Stimulated activated CD4-positive, alpha-beta T cell treated with anti-CD3 and anti-CD28 coated beads, Interleukin-1b, Interleukin-23, amount 100 ng/mL, for 1 hour (primary cell): ENCODE data around the gene TOX2.
"Not testable (repeated sequence)": the region's sequence is repeated elsewhere in the genome, so short reads cannot be mapped to it uniquely, and the experiment has no call there.

Source experiments
- DNase-seq, 2 donors: peaks; one replicate each; pipeline ENCODE4 v3.0.0-alpha.2; 2020; ENCODE audit warnings: low read depth in 2 of 2

TOX2 gene

DNA sequence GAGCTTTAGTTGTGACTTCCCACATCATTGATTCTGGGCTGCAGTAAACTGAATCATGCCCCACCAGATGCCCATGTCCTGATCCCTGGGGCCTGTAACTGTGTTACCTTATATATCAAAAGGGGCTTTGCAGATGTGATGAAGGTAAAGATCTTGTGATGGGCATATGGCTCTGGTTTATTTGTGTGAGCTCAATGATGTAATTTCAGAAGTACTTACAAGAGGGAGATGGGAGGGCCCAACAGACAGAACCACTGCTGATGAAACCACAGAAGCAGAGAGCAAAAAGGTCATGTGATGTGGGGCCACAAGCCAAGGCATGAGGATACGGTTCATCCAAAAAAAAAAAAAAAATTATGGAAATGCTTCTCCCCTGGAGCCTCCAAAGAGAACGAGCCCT, 118.7 kb downstream of the TOX2 start:
- DNase-seq: no peak

DNA sequence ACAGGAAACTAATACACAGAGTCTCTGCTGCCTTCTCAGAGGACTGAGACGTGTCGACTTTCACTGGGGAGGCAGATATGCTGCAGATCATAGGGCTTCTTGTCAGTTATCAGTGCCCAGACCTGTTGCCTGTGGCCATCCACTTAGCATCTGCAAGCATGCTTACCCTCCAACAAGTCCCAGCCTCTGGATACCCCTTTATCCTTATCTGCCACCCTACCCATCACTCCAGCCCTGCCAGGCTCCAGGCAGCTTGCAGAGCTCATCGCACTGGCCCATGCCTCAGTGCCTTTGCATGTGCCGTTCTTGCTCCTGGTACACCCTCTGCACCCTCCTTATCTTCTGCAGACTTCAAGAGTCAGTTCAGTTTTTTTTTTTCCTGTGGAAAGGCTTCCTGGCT, 119.2 kb downstream of the TOX2 start:
- DNase-seq: no peak

DNA sequence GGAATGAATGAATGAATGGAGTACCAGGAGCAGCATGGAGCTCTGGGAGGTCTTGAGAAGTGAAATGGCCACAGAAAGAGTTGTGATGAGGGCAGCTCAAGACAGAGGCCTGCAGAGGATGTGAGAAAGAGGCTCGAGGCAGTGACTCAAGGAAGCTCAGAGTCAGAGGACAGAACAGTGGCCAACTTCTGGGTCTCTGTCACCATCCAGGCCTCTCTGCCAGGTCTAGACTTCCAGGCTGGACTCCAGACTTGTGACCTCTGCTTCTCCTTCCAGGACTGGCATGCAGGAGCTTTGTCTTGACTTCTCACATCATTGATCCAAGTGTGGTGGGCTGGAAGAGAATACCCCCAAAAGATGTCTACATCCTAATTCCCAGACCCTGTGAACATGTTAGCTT, 119.8 kb downstream of the TOX2 start:
- no peak for DNase-seq

DNA sequence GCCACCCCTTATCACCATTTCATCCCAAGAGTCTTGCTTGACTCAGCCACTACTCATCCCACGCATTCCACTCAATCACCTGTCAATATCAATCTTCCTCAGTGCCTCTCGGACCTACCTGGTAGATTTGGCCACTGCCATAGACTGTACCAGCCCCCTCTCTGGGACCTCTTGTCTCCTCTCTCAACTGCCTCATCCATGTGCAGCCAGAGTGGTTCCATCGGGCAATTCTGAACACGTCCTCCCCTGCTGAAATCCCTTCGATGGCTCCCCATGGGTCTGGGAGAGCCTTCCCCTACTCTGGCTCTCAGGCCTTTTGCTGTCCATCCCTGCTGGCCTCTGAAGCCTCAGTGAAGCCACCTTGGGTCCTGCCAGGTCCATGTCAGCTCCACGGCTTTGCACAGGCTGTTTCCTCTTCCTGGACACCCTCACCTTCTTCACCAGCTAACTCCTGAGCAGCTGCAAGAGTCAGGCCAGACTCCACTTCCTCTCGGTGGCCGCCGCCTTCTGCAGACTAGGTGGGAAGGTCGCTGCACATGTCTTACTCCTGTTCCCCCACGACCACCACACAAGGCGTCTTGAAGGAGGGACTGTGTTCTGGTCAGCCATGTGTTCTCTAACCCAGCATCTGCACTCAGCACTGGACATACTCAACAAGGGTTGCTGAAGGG, 120.4 kb downstream of the TOX2 start:
- no peak for DNase-seq

DNA sequence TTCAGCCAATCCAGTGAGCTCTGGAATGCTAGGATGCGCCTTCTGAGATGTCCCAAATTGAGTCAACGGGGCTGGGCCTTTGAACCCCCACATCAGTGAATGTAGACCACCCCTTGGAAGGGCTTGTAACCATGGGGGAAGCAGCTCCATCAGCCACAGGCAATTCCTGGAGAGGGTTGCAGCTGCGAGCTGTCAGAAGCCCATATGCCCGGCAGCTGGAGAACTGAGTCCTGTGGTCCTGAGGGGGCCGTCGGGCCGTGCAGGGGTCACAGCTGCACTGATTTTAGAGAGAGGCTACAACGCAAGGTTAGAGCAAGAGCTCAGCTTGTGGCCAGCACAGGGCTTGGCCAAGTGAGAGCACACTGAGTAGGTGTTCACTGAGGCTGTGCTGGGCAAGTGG, 121.3 kb downstream of the TOX2 start:
- DNase-seq: no peak

DNA sequence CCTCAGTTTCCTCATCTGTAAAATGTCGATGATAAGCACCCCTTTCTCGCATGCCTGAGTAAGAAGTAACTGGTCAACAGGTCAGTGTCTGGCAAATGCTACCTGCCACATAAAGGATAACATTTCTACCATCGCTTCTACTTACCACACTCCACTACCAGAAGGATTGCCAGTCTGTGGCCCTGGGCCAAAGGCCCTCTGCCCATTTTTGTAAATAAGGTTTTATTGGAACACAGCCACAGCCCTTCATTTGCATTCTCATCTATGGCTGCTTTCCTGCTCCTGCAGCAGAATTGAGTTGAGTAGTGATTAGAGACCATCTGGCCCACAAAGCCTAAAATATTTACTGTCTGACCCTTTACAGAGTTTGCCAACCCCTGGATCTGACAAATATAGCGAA, 121.8 kb downstream of the TOX2 start:
- DNase-seq: no peak

DNA sequence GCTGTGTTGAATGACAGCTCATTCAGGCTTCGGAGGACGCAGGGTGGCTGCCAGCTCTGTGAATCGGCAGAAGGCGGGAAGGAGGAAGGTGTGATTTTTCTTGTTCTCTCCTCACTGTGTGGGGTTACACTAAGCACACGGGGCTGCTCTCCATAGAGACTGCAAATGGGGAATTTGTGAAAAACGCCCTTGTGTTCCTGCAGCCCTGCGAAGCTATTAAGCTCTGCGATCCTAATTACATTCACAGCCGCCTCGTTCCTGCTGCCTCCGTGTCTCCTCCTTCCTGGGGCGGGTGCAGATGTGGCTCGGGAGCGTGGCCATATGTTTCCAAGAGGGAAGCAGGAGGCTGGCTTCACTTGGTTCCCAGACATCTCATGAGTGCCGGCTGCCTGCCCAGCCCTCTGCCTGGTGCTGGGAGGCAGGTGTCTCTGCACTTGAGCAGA, 124.0 kb downstream of the TOX2 start:
- no peak for DNase-seq

DNA sequence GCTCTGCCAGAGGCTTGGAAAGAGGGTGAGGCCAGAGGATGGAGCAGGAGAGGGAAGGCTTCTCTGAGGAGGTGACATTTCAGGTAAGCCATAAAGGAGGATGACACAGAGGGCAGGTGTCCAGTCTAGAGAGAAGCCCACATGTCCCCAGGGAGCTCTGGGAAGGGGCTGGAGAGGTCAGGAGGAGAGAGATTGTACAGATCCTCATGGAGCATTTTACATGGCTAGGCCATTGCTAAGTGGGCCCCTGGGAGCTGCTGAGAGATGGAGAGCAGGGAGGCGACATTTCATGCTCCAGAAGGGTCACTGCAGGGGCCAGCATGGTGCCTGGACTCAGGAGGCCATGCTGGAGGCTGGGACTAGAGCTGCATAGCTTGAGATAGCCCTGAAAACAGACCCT, 124.5 kb downstream of the TOX2 start:
- DNase-seq: no peak

DNA sequence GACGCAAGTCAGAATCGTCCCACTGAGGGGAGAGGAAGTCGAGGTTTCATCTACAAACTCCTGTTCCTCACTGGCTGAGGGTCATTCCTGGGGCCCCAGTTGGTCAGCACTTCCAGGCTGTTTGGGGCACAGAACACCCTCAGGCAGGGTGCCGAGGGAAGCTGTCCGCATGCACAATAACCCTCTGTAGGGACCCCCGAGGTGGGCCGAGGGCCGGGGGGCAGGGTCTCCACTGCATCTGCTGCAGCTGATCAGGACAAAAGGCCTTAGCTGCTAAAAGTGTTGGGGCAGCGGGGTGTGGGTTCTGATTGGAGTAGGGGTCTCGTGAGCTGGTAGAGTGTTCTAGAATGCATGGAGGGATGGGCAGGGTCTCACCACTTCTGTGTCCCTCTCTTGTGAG, 125.1 kb downstream of the TOX2 start:
- DNase-seq: no peak

DNA sequence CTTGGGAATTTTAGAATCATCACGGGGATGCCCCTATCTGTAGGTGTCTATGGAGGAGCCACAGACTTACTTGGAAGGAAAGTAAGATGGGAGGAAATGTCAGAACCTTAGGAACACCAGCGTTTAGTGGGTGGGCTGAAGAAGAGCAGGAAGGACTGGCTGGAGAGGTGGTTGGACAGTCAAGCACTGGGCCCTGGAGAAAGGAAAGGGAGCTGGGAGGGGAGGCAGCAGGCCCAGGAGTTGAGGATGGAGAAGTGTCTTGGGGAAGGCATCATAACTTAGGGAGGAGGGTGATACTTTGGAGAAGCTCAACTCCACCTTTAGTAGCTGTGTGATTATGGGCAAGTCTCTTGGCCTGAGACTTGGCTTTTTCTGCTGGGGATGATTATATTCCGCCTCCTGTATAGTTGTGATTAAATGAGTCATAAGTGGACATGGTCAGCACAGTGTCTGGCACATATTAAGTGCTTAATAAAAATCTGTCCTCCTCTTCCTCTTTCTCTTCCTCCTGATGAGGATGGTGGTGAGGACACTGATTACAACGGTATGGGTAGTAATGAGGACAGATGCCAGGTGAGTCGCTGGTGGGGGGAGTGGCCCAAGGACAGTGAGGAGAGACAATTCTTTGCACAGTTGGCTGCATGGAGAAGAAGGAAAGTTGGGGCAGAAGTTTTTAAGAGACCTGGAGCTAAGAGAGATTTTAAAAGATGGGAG, 125.7 kb downstream of the TOX2 start:
- DNase-seq: no peak

DNA sequence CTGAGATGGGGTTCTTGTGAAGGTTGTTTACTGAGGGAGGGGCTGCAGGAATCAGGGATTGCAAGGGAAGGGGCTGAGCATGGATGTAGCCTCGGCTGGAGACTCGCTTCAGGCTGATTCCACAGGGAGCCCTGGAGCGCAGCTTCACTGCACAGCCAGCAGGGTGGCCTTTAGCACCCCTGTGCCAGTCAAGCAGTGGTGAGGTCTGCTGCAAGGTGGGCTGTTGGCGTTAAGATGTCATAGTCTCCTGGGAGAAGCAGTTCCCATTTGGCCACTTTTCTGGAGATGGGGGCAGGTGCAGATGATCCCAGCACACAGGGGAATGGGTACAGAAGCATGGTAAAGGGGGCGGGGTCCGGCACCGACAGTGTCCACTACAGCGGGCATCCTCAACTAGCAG, 126.3 kb downstream of the TOX2 start:
- no peak for DNase-seq

DNA sequence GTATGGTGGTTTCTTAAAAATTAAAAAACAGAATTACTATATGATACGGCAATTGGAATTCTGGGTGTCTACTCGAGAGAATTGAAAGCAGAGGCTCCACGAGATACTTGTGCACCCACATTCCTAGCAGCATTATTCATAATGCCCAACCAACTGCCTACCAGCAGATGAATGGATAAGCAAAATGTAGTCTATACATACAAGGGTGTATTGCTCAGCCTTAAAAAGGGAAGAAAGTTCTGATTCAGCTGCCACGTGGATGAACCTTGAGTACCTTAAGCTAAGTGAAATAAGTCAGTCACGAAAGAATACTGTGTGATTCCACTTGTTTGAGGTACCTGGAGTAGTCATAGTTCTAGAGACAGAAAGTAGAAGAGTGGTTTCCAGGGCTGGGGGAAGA, 130.1 kb downstream of the TOX2 start:
- not testable (repeated sequence) for DNase-seq

DNA sequence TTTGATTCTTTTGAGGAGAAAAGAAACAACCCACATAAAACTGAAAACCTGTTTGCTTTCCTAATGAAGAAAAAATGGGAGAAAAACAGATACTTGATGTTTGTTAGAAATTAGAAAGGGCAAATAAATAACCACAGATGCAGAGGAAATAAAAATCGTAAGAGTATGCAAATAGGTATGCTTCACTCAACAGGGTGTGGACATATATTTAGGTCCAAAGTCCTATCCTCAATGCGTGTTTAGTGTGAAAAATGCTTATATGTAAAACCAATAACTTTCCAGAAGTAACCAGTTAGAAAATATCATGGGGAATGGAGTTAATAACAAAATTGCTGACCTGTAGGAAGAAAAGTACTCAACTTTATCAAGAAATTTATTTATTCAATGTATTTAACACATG, 135.7 kb downstream of the TOX2 start:
- DNase-seq: no peak

DNA sequence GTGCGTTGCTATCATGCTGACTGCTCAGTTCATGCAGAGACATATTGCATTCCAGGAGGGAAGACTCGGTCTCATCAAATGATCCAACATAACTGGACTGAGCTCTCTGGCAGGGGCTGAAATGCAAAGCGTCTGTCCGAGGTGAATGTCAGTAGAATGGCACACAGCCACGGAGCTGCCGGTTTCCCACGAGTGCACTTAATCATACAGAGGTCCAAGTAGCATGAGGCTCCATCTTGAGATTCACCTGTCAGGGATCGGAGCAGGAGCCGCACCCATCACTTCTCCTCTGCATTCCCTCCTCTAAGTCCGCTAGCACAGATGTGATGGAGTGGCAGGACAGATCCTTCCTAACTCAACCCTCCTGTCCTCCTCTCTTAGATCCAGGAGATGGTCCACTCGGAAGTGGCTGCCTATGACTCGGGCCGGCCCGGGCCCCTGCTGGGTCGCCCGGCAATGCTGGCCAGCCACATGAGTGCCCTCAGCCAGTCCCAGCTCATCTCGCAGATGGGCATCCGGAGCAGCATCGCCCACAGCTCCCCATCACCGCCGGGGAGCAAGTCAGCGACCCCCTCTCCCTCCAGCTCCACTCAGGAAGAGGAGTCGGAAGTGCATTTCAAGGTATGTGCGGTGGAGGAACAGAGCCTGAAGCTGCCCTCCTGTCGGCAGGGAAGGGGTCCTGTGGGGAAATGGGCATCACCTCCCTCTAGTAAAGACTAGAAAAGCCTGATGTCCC, 136.4 kb downstream of the TOX2 start:
- DNase-seq: no peak

DNA sequence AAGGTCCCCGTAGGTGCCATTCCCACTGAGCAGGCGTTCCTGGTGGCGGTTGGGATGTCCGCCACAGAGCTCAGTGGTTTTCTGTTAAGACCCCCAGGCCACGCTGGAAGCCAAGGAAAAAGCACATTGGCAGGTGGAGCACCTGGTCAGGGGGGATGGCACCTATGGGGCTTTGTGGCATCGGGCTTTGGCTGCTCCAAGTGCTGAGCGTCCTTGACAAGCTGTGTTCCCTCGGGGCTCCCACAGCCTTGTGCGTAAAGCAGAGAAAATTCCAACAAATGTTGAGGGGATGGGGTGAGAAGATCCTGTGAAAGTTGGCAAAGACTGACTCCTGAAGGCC, 137.0 kb downstream of the TOX2 start:
- DNase-seq: no peak

DNA sequence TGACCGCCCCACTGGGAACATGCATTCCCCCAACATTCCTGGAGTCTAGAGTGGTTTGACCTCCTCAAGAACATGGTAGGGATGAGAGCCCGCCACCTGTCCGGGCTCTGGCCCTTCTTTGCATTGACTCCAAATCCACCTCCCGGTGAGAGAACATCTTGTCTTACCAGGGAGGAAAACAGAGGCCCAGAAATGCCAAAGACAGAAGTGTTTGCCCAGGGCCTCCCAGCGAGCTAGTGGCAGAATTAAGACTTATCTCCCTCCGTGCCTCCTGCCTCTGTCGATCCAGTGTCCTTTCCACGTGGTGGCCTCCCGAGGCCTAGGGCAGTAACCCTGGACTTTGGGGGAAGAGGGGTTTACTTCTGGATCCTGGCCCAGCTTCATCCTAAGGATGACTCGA, 137.5 kb downstream of the TOX2 start:
- DNase-seq: no peak

DNA sequence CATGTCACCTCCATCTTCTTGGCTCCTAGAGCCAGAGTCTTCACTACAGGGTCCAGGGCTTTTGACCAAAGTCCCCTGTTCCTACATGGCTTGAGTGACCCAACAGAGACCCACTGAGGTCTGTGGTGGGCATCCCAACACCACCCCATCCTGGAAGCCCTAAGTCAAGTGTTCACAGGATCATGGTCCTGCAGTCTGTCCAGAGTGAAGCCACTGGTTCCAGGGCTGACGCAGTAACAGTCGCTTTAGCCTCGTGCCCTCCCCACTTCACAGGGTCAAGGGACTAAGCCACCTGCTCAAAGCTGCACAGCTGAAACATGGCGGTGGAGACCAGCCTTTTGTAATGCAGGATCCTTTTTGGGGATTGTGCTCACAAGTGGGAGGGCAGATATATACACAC, 138.4 kb downstream of the TOX2 start:
- no peak for DNase-seq

DNA sequence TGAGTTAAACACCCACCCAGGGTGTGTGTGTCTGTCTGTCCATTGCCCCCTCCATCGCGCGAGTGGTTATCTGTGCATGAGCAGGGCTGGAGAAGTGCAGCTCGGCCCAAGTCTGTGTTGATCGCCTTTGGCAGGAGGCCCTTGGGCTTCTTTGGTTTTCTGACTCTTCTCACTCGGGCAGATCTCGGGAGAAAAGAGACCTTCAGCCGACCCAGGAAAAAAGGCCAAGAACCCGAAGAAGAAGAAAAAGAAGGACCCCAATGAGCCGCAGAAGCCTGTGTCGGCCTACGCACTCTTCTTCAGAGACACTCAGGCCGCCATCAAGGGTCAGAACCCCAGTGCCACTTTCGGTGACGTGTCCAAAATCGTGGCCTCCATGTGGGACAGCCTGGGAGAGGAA, 139.5 kb downstream of the TOX2 start:
- no peak for DNase-seq

DNA sequence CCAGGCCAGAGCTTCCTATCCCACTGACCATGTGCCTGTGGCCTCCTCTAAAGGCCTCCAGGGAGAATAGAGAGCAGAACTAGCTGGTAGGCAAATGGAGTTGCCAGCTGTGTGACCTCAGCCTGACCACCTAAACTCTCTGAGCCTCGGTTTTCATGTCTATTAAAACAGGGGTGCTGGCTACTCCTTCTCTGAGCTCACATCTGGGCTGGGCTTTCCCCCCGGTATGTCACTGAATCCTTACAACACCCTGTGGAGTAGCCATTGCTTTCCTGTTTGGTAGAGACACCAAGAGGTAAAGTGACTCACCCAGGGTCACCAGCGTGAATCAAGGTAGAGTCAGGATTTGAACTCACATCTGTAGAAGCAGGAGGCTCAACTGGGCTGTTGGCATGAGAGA, 140.2 kb downstream of the TOX2 start:
- no peak for DNase-seq

DNA sequence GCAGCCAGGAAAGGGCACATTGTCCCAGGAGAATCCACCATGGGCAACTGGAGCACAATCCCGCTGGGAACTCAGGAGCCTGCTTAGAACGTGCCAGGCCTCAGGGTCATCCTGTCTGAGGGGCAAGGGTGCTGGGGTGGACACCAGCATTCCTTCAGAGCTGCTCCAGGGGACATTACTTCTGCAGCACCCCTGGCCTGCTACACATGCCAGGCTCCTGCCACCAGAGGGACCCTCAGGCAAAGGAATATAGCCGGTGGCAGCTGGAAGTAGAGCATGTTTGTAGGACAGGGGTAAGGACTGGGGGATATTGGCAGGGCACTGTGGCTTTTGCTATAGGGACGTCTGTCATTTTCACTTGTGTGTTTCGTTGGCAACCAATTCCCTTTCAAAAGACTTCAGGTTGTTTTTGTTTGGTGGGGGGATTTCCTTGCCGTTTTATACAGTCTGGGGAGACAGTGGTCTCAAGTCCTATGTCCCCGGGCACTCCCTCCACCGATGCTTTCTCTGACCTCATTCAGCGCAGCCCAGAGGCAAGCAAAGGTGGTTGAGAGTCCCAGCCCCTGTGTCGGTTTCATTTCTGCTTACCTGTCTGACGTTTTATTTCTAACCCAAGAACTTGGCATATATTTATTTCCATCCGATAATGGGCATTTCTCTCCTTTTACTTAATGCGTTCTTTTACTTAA, 141.5 kb downstream of the TOX2 start:
- DNase-seq: peak in 1 of 2 donors; percentile 32

DNA sequence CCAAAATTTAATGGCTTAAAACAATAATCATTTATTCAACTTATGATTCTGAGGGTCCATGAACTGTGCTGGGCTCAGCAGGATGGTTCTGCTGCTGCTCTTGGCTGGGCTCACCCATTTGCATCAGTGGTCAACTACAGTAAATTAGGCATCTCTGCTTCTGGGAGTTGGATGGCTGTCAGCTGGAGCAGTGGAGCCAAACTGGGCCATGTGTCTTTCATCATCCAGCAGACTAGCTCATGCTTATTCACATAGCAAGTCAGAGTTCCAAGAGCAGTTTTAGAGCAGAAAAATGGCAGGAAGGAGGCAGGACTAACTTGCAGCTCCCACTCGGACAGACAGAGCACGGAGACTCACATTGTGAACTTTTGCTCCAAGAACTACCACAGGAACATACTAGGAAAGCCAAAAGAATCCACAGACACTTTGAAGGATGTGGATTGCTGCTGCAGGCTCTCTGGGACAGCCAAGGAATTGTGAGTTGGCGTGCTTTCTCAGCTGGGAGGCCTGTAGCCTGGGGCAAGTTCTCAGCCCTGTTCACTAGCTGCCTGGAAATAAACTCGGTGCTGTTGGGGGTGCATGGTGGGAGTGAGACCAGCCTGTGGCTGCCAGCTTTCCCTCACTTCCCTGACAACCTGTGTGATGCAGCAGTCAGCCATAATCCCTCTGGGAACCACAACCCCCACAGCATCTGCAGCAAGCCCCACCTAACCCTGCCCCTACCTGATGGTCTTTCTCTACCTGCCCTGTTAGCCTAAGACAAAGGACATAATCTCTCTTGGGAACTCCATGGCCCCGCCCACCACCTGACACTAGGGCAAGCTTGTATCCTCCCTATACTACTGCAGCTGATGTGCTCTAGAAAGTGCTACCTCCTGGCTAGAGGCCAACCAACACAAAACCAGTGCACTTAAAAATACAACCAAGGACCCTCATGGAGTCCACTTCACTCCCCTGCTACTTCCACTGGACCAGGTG, 143.3 kb downstream of the TOX2 start:
- DNase-seq: no peak
